OCI-LY3 (cell line): Measurements from ENCODE around the gene LIPC.

Experiments
- EZH2phosphoT487 ChIP-seq: fragments of 200-600 bp; shearing (Covaris generic); IDR thresholded peaks from 2 replicates; pipeline ENCODE4 v1.6.1; 2018; ENCODE audit warnings: antibody characterized with exemption, mixed run types, low read depth
- TF ChIP-seq, protein P1 (sequence below): fragments of 200-600, 300-600 bp; sonication (generic); IDR thresholded peaks from 2 replicates; pipeline ENCODE4 v1.5.1; 2014; ENCODE audit warnings: antibody characterized with exemption, low read length, low read depth

DNA sequence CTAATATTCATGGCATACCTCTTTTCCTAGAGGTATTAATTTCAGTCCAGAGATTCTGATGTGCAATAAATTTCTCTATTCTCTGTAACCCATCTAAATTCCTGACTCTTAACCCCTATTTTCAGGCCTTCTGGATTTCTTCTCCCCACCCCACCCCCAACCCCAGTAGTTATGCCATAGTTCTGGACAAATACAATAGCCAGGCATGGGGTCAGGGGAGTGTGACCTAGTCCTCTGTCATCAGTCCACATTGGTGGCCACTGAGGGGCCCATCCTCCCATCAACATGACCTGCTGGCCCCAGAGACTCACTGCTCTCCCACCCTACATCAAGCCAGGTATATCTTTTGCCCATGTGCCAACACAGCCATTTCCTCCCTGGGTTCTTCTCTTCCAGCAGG, 3.8 kb upstream of the LIPC start:
- TF ChIP-seq, protein P1, sequence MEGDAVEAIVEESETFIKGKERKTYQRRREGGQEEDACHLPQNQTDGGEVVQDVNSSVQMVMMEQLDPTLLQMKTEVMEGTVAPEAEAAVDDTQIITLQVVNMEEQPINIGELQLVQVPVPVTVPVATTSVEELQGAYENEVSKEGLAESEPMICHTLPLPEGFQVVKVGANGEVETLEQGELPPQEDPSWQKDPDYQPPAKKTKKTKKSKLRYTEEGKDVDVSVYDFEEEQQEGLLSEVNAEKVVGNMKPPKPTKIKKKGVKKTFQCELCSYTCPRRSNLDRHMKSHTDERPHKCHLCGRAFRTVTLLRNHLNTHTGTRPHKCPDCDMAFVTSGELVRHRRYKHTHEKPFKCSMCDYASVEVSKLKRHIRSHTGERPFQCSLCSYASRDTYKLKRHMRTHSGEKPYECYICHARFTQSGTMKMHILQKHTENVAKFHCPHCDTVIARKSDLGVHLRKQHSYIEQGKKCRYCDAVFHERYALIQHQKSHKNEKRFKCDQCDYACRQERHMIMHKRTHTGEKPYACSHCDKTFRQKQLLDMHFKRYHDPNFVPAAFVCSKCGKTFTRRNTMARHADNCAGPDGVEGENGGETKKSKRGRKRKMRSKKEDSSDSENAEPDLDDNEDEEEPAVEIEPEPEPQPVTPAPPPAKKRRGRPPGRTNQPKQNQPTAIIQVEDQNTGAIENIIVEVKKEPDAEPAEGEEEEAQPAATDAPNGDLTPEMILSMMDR = no peak
- no peak for TF ChIP-seq EZH2phosphoT487
